Breast epithelium (tissue), 4 donors: ENCODE data around the gene GRWD1. TPM values are rescaled to one million over a fixed set of nuclear protein-coding genes. Genes with fewer than 3 reads are reported as not detected.

Source experiments
- DNase-seq, 2 donors: peaks; one replicate each; pipeline ENCODE4 v3.0.0-alpha.2; 2019; ENCODE audit warnings: low spot score in 2 of 2
- H3K27ac ChIP-seq, 2 donors: fragments of 200-600 bp; sonication (generic) in 1 of 2; one replicate each; pipeline ENCODE4 v1.5.1; 2016 to 2019; ENCODE audit warnings: mild to moderate bottlenecking in 1 of 2
- H3K27me3 ChIP-seq, 2 donors: fragments of 200-600 bp; sonication (generic) in 1 of 2; one replicate each; pipeline versions ENCODE4 v1.5.1 to v1.6.0; 2017 to 2019; ENCODE audit warnings: control low read depth in 1 of 2, mild to moderate bottlenecking in 1 of 2
- H3K36me3 ChIP-seq: fragments of 200-600 bp; one replicate; pipeline ENCODE4 v1.5.1; 2019
- H3K4me1 ChIP-seq, 2 donors: fragments of 200-600 bp; sonication (generic); one replicate each; pipeline ENCODE4 v1.5.1; 2016 to 2019; ENCODE audit warnings: control low read depth in 1 of 2
- H3K4me3 ChIP-seq, 3 donors: fragments of 200-600 bp; sonication (generic); 1 replicate in 2 of 3; 2 replicates in 1 of 3; pipeline ENCODE4 v1.5.1; 2016 to 2019; ENCODE audit warnings: mild to moderate bottlenecking in 3 of 3, moderate library complexity in 2 of 3
- H3K9me3 ChIP-seq, 2 donors: fragments of 200-600 bp; sonication (generic) in 1 of 2; one replicate each; pipeline ENCODE4 v1.5.1; 2016 to 2019; ENCODE audit warnings: control low read depth in 1 of 2
- CTCF ChIP-seq, 3 donors: fragments of 450-650 bp; IDR thresholded peaks; one replicate each; pipeline ENCODE4 v1.5.1; 2016 to 2017; ENCODE audit warnings: antibody characterized with exemption in 3 of 3, mild to moderate bottlenecking in 3 of 3, moderate library complexity in 3 of 3
- POLR2A ChIP-seq: fragments of 450-650 bp; IDR thresholded peaks from one replicate; pipeline ENCODE4 v1.6.1; 2016; ENCODE audit warnings: antibody characterized with exemption, mild to moderate bottlenecking, moderate library complexity
- POLR2AphosphoS5 ChIP-seq, 3 donors: sonication (generic); formaldehyde crosslinking; IDR thresholded peaks; one replicate each; pipeline ENCODE4 v1.6.1; 2017; ENCODE audit warnings: antibody characterized with exemption in 3 of 3
- intact Hi-C: fragments of 100-400 bp; cut with DNase I; formaldehyde crosslinking; loops from one replicate; pipeline ENCODE4 v1.15.1; 2023; ENCODE audit warnings: low total_unique reads
- total RNA-seq, 3 donors: library from RNA; depleted of rRNA; stranded (reverse); fragments of >200 nt; gene quantifications; one replicate each; pipeline ENCODE4 v1.1.0, GENCODE V29; 2016

The GRWD1 gene
- total RNA-seq, 3 donors from 2014 or later = 25.0 to 35.4 (median 30.1) TPM

- H3K36me3 ChIP-seq = peaks cover 7% of the 10 kb centered on the region
Observed at GRCh38 chr19:48456864-48457263, 11.1 kb downstream of the GRWD1 start.

GRCh38 chr19:48458016-48458415 lies 12.2 kb downstream of the GRWD1 start:
- Histone ChIP-seq H3K36me3 (peaks cover 7% of the 10 kb centered on the region), H3K9me3 (no peaks in the 10 kb centered on the region), H3K4me1 (no peaks in the 10 kb centered on the region), H3K27ac (no peak overlapping the region), H3K27me3 (no peaks in the 10 kb centered on the region), H3K4me3 (no peak overlapping the region)
- TF ChIP-seq POLR2AphosphoS5 (IDR thresholded peaks at IDR 0.05) = no peak
- no peak for DNase-seq
- intact Hi-C loops = no loop called here

More at GRCh38 chr19:48456864-48457263, 11.1 kb downstream of the GRWD1 start:
- no peak overlapping the region for H3K27ac ChIP-seq
- no peak for TF ChIP-seq CTCF (IDR thresholded peaks at IDR 0.05)
- TF ChIP-seq POLR2A = no peak
- H3K27me3 ChIP-seq = no peaks in the 10 kb centered on the region
- no peaks in the 10 kb centered on the region for H3K4me1 ChIP-seq
- H3K4me3 ChIP-seq = no peak overlapping the region
- H3K9me3 ChIP-seq = no peaks in the 10 kb centered on the region
- intact Hi-C loops = no loop called here
- DNase-seq = no peak

DNA sequence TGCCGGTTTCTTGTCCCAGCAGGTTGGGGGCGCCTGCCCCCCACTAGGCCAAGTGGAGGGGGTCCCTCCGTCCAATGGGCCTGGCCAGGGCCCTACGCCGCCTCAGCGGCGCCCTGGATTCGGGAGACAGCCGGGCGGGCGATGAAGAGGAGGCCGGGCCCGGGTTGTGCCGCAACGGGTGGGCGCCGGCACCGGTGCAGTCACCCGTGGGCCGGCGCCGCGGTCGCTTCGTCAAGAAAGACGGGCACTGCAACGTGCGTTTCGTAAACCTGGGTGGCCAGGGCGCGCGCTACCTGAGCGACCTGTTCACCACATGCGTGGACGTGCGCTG lies 15.8 kb downstream of the GRWD1 start:
- no peaks in the 10 kb centered on the region for H3K27me3 ChIP-seq
- no peaks in the 10 kb centered on the region for H3K36me3 ChIP-seq
- intact Hi-C loops = no loop called here
- no peak for DNase-seq
- H3K27ac ChIP-seq = no peak overlapping the region
- TF ChIP-seq POLR2A (no peak), CTCF (IDR thresholded peaks at IDR 0.05) (no peak), POLR2AphosphoS5 (IDR thresholded peaks at IDR 0.05) (no peak)
- no peaks in the 10 kb centered on the region for H3K4me1 ChIP-seq
- H3K9me3 ChIP-seq = no peaks in the 10 kb centered on the region
- no peak overlapping the region for H3K4me3 ChIP-seq

DNA sequence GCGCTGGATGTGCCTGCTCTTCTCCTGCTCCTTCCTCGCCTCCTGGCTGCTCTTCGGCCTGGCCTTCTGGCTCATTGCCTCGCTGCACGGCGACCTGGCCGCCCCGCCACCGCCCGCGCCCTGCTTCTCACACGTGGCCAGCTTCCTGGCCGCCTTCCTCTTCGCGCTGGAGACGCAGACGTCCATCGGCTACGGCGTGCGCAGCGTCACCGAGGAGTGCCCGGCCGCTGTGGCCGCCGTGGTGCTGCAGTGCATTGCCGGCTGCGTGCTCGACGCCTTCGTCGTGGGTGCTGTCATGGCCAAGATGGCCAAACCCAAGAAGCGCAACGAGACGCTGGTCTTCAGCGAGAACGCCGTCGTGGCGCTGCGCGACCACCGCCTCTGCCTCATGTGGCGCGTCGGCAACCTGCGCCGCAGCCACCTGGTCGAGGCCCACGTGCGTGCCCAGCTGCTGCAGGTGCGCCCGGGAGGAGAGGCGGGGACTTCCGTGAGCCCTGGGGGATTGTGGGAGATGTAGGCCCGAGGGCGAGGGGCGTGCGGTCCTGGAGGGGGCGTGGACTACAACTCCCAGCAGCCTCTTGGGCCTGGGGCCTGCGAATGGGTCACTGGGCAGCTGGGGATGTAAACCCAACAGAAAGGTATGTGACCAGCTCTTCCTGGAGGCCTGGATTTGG lies 16.3 kb downstream of the GRWD1 start:
- no peaks in the 10 kb centered on the region for H3K9me3 ChIP-seq
- TF ChIP-seq POLR2A (no peak), CTCF (IDR thresholded peaks at IDR 0.05) (no peak), POLR2AphosphoS5 (IDR thresholded peaks at IDR 0.05) (no peak)
- H3K36me3 ChIP-seq = no peaks in the 10 kb centered on the region
- H3K4me3 ChIP-seq = no peak overlapping the region
- H3K4me1 ChIP-seq = no peaks in the 10 kb centered on the region
- intact Hi-C loops = no loop called here
- H3K27ac ChIP-seq = no peak overlapping the region
- no peaks in the 10 kb centered on the region for H3K27me3 ChIP-seq
- DNase-seq = no peak

DNA sequence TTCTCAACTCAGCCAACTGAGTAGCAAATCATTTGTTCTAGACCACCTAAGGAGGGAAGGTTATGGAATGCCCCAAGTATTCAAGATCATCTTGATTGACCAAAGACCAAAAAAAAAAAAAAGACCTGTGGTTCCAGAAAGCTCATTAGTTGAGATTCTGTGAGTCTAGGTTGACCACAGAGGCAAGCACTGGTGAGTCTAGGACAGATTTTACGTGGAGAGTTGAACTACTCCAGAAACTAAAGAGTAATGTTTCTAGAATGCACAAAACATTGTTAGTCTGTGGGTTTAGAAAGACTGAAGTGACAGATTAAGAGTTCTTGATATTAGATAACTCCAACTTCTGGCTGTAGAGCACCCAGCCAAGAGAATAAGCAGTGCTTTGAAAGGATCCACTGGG lies 19.4 kb downstream of the GRWD1 start:
- Histone ChIP-seq H3K27me3 (no peaks in the 10 kb centered on the region), H3K9me3 (no peaks in the 10 kb centered on the region), H3K36me3 (no peaks in the 10 kb centered on the region), H3K4me1 (peaks cover 3% of the 10 kb centered on the region in 2 donors), H3K27ac (no peak overlapping the region), H3K4me3 (no peak overlapping the region)
- DNase-seq = no peak
- TF ChIP-seq POLR2AphosphoS5 (IDR thresholded peaks at IDR 0.05) = no peak
- TF ChIP-seq POLR2A = no peak
- TF ChIP-seq CTCF (IDR thresholded peaks at IDR 0.05) = no peak
- intact Hi-C loops = no loop called here
